ENCODE results near the gene OSBPL7.
"Not testable (repeated sequence)": the region's sequence is repeated elsewhere in the genome, so short reads cannot be mapped to it uniquely, and the experiment has no call there.

Gene OSBPL7

DNA sequence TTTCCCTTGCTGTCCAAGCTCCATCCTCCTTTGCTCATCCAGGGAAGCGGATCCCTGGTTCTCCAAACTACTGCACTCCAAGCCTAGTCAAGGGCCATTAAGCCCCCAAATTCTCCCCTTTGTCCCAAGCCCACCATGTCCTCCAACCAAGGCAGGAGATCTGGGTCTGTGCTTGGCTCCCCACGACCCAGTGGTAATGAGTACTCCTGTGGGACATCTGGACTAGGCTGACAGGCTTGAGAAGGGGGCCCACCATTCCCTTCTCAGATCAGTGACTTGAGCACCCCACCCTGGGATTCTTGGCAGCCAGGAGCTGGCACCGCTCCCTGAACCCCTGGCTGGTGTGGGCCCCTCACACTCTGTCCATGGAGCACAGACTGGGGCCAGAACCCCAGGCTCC, 17.1 kb downstream of the OSBPL7 start:
- DNase-seq (ENCODE audit: low spot score) = no peak

DNA sequence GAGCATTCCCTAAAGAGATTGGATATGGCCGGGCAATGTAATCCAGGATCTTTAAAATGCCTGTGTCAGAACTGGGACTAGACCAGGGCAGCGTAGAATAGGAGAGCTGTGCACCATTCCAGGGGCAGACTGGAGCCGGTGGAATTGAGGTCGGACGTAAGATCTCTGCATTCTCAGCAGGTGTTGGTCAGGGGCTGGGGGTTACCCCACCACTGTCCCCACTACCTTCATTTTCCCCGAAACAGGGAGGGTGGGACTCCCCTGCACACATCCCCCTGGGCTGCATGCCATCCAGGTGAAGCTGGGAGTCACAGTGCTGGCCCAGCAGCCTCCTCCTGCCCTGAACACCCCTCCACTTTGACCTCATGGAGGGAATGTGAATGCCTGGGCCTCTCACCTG, 17.8 kb downstream of the OSBPL7 start:
- DNase-seq (ENCODE audit: low spot score) = no peak

DNA sequence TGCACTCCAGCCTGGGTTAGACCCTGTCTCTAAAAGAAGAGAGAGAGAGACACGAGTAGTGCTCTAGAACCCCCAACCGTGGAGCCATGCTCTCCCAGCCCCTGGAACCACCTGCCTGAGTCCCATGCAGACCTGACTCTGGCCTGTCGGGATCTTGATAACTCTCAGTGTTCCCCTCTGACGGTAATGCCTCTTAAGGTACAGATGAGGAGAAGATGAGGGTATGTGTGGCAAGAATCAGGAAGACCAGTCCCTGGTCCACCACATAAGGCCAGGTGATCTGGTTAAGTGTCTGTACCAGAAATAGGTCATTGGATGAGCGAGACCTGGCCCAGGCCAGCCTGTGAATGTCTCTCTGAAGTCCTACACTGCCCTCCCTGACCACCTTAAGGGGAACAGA, 18.4 kb downstream of the OSBPL7 start:
- DNase-seq (ENCODE audit: low spot score) = no peak

- DNase-seq (ENCODE audit: low spot score) = peak; percentile 40
These were observed 19.1 kb downstream of the OSBPL7 start for GRCh38 chr17:47802341-47803022.

GRCh38 chr17:47801906-47802305, 19.7 kb downstream of the OSBPL7 start:
- no peak for DNase-seq (ENCODE audit: low spot score)

DNA sequence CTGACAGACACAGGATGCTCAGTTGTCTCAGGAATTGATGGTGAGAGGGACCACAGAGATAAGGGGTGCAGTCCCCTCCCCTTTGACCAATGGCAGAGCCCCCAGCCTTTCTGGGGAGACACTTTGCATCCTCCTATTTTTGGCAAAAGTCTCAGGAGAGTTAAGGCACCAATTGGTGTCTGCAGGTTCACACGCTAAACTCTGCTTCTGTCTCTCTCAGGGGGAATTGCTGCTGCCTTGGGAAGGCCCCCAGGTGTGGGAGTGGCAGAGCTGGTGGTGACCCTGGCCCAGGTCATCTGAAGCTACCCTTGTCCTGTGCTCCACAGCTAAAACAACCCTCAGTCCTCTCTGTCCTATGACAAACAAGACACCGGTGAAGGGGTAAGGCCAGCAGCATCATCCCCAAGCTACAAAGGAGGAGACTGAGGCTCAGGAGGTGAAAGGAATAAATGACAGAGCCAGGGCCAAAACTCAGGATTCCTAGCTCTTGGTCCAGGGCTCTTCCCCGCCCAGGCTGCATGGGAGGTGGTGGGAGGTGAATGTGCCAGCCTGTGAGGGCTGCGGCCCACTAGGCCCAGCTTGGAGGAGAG, 20.3 kb downstream of the OSBPL7 start:
- no peak for DNase-seq (ENCODE audit: low spot score)

DNA sequence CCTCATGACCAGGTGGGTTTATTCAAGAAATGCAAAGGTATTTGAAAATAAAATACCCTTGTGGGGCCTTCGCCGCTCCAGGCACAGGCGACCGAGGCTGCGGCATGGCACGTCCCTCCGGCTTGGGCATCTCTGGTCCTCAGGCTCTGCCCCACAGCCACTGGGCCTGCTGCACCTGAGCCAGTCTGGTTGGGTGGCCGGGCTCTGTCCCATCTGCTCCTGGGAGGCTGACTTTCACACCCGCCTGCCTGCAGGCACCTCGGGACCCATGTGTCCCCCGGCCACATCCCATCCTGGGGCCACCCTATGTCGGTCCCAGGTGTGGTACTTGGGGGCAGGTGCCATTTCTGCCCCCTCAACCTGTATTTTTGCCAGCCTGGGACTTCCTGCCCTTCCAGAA, 20.9 kb downstream of the OSBPL7 start:
- DNase-seq (ENCODE audit: low spot score) = no peak

DNA sequence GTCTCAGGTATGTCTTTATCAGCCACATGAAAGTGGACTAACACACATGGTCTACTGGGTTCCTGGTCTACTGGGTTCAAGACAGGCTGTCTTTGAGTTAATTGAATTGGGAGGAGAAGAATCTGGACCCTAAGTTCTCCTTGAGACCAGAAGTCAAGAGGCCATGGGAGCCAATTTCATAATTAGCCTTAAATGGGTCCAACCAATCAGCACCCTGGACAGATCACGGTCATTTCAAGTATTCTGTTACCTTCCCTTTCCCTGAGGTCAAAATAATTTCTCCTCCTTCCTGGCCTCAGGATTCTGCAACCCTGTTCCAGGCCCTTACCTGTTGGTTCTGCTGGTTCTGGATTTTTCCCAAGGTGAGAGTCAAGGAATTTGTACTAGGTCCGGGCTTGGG, 23.8 kb downstream of the OSBPL7 start:
- DNase-seq (ENCODE audit: low spot score) = no peak

DNA sequence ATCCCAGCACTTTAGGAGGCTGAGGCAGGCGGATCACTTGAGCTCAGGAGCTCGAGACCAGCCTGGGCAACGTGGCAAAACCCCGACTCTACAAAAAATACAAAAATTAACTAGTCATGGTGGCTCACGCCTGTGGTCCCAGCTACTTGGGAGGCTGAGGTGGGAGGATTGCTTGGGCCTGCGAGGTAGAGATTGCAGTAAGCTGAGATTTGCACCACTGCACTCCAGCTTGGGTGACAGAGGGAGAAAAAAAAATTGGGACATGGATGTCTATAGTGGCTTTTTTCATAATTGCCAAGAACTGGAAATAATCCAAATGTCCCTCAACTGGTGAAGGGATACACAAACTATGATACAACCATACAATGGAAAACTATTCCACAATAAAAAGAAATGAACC, 28.6 kb downstream of the OSBPL7 start:
- no peak for DNase-seq (ENCODE audit: low spot score)

DNA sequence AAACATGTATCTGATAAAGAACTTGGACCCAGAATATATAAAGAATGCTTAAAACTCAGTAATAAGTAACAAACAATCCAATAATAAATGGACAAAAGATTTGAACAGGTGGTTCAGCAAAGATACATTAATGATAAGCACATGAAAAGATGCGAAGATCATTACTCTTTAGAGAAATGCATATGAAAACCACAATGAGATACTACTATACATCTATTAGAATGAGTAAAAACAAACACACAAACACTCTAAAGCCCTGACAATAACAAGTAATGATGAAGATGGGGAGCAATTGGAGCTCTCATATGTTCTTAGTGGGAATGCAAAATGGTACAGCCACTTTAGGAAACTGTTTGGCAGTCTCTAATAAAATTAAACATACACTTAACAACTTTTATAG, 29.1 kb downstream of the OSBPL7 start:
- no peak for DNase-seq (ENCODE audit: low spot score)

- no peak for DNase-seq (ENCODE audit: low spot score)
These were observed 30.6 kb downstream of the OSBPL7 start for GRCh38 chr17:47791025-47791424.

DNA sequence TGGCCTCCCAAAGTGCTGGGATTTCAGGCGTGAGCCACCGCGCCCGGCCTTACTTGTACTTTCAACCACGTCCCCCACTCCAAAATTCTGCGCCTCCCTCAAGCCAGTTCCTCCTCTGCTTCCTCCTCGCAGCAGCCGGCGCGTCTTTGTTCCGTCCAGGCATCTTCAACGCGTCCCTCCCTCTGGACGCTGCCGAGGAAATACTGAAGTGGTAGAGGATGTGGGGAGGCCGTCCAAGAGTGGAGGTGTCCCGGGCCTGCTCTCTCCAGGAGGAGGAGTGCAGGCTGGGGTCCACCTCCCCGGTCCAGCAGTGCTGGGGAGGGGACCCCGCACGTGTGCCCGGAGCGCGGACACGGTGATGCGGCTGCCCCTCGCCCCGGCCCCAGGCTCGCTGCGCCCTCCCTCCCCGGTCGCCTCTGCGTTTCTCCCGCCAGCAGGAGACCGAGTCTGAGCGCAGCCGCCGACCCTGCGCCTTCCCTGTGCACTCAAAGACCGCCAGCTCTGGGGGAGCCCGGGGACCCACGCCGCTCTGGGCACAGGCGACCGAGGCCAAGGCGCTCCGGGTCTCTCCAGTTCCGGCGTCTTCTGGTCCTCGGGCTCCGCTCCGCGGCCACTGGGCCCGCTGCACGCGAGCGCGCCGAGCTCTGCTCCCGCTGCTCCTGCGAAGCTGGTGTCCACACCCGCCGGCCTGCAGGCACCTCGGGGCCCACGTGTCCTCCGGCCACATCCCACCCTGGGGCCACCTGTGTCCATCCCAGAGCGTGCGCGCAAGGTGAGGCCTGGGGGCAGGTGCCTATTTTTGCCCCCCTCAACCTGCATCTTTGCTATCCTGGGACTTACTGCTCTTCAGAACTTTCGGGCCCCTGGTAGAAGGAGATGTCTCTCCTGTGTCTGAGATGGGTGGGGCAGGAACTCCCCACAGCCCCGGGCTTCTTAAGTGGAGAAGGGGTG, 31.7 kb downstream of the OSBPL7 start:
- DNase-seq (ENCODE audit: low spot score) = no peak

- peak; percentile 13 for DNase-seq (ENCODE audit: low spot score)
These were observed 36.0 kb downstream of the OSBPL7 start for GRCh38 chr17:47785538-47786123.

- DNase-seq (ENCODE audit: low spot score) = no peak
These were observed 40.2 kb downstream of the OSBPL7 start for GRCh38 chr17:47781397-47781796.

GRCh38 chr17:47778184-47778635, 43.4 kb downstream of the OSBPL7 start:
- DNase-seq (ENCODE audit: low spot score) = no peak

DNA sequence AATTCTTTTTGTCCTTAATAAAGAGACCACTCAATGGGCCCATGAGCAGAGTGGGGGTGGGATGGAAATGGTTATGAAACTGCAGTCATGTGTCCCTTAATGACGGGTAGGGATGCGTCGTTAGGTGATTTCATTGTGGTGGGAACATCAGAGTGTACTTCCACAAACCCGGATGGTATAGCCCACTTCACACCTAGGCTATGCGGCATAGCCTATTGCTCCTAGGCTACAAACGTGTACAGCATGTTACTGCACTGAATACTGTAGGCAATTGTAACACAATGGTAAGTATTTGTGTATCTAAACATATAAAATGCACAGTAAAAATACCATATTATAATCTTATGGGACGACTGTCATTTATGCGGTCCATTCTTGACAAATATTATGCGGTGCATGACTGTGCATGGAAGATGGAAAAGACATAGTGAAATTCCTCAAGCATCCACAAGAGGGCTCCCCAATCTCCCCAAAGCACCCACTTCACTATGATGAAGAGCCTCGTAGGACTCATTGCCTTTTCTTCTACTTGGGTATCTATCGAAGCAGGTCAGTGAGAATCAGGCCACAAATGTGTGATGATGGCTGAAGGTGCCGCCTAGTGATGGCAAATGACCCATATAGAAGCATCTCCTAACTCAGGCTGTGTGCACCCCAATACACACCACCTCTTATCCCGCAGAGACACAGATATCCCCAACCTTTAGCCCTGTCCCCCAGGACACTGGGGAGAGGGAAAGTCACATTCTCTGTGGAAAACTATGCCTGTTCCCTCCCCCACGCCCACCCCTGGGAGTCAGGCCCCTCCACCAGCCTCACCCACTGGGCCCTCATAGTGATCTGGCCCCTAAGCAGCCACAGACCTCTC, 45.0 kb downstream of the OSBPL7 start:
- DNase-seq (ENCODE audit: low spot score) = peak; percentile 64

DNA sequence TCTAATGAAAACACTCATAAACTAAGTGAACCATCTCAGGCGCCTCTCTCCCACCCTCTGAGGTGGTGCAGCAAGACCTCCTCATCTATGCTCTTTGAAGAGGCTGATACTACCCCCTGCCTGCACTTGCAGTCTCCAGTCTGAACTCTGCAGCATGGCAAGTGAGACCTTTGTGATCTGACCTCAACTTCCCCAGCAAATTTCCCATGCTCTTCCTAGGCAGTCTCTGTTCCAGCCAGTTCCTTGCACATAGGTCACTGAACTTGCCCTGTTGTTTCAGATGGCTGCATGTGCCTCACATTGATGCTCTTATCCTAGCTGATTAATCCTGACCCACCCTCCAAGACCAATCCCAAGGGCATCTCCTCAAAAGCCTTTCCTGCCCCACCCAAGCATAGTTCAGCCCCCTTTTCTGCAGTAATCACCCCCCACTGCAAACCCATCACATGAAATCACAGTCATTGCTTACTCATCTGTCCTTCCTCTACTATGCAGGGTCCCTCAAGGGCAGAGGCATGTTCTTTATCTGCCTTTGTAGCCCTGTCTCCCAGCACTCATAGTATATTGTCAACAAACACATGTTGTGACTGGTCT, 46.5 kb downstream of the OSBPL7 start:
- no peak for DNase-seq (ENCODE audit: low spot score)

DNA sequence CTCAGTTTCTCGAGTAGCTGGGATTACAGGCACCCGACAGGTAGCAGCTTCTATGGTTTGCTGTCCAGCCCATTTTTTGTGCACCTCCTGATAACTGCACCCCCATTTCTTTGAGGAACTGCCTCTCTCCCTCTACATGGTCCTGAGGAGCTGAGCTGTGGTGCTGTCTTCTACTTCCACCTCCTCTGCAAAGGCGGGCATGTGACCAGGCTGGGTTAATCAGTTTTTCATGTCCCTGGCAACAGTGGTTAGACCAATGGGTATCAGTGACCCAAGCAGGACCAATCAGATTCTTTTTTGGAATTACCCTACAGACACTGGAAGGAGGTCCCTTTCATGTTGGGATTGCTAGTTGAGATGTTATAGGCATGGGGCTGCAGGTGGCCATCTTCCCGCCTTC, 47.3 kb downstream of the OSBPL7 start:
- DNase-seq (ENCODE audit: low spot score) = no peak

DNA sequence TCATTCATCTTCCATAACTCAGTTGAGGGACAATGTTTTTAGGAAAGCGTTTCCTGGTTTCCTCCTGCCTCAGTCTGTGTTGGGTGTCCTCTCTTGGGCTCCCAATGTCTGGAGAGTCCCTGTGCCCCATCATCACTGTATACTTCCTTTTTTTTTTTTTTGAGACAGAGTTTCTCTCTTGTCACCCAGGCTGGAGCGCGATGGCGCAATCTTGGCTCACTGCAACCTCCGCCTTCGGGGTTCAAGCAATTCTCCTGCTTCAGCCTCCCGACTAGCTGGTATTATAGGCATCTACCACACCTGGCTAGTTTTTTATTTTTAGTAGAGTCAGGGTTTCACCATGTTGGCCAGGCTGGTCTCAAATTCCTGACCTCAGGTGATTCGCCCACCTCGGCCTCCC, 47.9 kb downstream of the OSBPL7 start:
- DNase-seq (ENCODE audit: low spot score) = not testable (repeated sequence)

DNA sequence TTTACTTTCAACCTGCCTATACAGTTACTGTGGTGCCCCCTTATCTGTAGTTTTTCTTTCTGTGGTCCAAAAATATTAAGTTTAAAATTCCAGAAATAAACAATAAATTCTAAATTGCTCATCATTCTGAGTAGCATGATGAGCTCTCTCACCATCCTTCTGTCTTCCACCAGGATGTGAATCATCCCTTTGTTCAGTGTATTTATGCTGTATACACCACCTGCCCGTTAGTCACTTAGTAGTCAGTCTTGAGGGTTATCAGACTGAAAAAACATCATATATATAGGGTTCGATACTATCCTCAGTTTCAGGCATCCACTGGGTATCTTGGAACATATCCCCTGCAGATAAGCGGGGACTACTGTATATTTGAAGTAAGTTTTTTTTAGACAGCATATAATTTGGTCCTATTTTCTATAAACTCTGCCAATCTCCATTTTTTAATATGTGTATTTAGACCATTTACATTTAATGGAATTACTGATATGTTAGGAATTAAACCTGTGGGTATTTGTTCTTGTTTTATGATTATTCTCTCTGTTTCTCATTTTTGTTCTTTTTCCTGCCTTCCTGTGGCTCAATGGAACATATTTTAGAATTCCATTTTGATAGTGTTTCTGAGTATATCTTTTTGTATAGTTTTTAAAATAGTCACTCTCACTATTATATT, 57.5 kb downstream of the OSBPL7 start:
- no peak for DNase-seq (ENCODE audit: low spot score)

DNA sequence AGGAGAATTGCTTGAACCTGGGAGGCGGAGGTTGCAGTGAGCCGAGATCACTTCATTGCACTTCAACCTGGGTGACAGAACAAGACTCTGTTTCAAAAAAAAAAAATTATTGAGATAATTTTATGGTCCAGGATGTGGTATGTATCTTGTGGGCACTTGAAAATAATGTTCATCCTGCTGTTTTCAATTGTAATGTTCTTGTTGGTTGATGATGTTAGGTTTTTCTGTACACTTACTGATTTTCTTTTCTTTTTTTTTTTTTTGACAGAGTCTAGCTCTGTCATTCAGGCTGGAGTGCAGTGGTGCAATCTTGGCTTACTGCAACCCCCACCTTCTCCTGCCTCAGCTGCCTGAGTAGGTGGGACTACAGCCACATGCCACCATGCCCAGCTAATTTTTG, 58.9 kb downstream of the OSBPL7 start:
- no peak for DNase-seq (ENCODE audit: low spot score)

Measured in COLO829 (cell line).